AG10803 (cell line): Measurements from ENCODE around the gene RPL27A.

Experiments used
- DNase-seq: peaks from one replicate; pipeline ENCODE4 v3.0.0; 2010; ENCODE audit warnings: low read depth
- H3K4me3 ChIP-seq: 2 replicates; pipeline ENCODE4 v1.5.1; 2011; ENCODE audit warnings: mild to moderate bottlenecking, low read length, control low read depth
- CTCF ChIP-seq: conservative IDR thresholded peaks from 2 replicates; pipeline ENCODE4 v1.5.1; 2011; ENCODE audit warnings: mild to moderate bottlenecking, low read length, control low read depth, inconsistent platforms

Gene RPL27A

GRCh38 chr11:8728563-8728962 lies 46.0 kb downstream of the RPL27A start:
- DNase-seq: no peak
- no peak overlapping the region for H3K4me3 ChIP-seq
- no peak for TF ChIP-seq CTCF

GRCh38 chr11:8729067-8729466 lies 46.5 kb downstream of the RPL27A start:
- DNase-seq: no peak
- TF ChIP-seq CTCF: no peak
- H3K4me3 ChIP-seq: no peak overlapping the region

GRCh38 chr11:8729837-8730696 lies 47.5 kb downstream of the RPL27A start:
- no peak overlapping the region for H3K4me3 ChIP-seq
- TF ChIP-seq CTCF: no peak
- DNase-seq: no peak

- no peak for TF ChIP-seq CTCF
- no peak overlapping the region for H3K4me3 ChIP-seq
- no peak for DNase-seq
Measured at GRCh38 chr11:8730697-8731020, 48.1 kb downstream of the RPL27A start.

GRCh38 chr11:8731647-8732323 lies 49.2 kb downstream of the RPL27A start:
- DNase-seq: no peak
- H3K4me3 ChIP-seq: no peak overlapping the region
- TF ChIP-seq CTCF: no peak

GRCh38 chr11:8732324-8732670 lies 49.7 kb downstream of the RPL27A start:
- no peak overlapping the region for H3K4me3 ChIP-seq
- DNase-seq: no peak
- no peak for TF ChIP-seq CTCF

- no peak for TF ChIP-seq CTCF
- peak; percentile 92 for DNase-seq
- H3K4me3 ChIP-seq: no peak overlapping the region
Measured at GRCh38 chr11:8732748-8733241, 50.2 kb downstream of the RPL27A start.
